Keratinocyte (primary cell): Measurements from ENCODE around the gene INO80. TPM values are rescaled to one million over a fixed set of nuclear protein-coding genes. Genes with fewer than 3 reads are reported as not detected.

Experiments used
- DNase-seq: peaks from one replicate; pipeline ENCODE4 v3.0.0-alpha.2; 2011; ENCODE audit warnings: low read depth, missing footprints, low spot score
- FAIRE-seq: peaks from 2 replicates; lab custom pipeline; 2011; peaks lifted over from hg19 to GRCh38; lab: Jason Lieb, UNC
- H2AFZ ChIP-seq: 2 replicates; pipeline ENCODE4 v1.6.0; 2012; ENCODE audit warnings: low read length, control low read depth, inconsistent platforms; ENCODE audit not compliant: control insufficient read depth
- H3K27ac ChIP-seq: 2 replicates; pipeline ENCODE4 v1.5.1; 2011; ENCODE audit warnings: low read length; ENCODE audit not compliant: control insufficient read depth, insufficient read depth
- H3K27me3 ChIP-seq: 3 replicates; pipeline ENCODE4 v1.6.0; 2011; ENCODE audit warnings: low read length; ENCODE audit not compliant: control insufficient read depth, insufficient read depth; ENCODE audit errors: extremely low read depth
- H3K36me3 ChIP-seq, 2 experiments: 2 replicates in 1 of 2; 3 replicates in 1 of 2; pipeline ENCODE4 v1.5.1; 2011; ENCODE audit warnings: low read length in 2 of 2, mild to moderate bottlenecking in 1 of 2; ENCODE audit not compliant: control insufficient read depth in 2 of 2, insufficient read depth in 2 of 2; ENCODE audit errors: extremely low read depth in 1 of 2
- H3K4me1 ChIP-seq: 3 replicates; pipeline ENCODE4 v1.5.1; 2011; ENCODE audit warnings: low read length; ENCODE audit not compliant: control insufficient read depth, insufficient read depth; ENCODE audit errors: extremely low read depth
- H3K4me2 ChIP-seq: 3 replicates; pipeline ENCODE4 v1.6.0; 2011; ENCODE audit warnings: low read depth, low read length; ENCODE audit not compliant: control insufficient read depth, insufficient read depth; ENCODE audit errors: extremely low read depth
- H3K4me3 ChIP-seq, 3 experiments: fragments of 200-600 bp in 1 of 3; sonication (generic) in 1 of 3; 2 replicates in 2 of 3; 3 replicates in 1 of 3; pipeline ENCODE4 v1.5.1; 2011 to 2016; ENCODE audit warnings: low read length in 3 of 3, mild to moderate bottlenecking in 3 of 3, control low read depth in 2 of 3, inconsistent platforms in 1 of 3, low read depth in 1 of 3, mixed read lengths in 1 of 3, mixed run types in 1 of 3, moderate library complexity in 1 of 3; ENCODE audit not compliant: control insufficient read depth in 2 of 3, insufficient read depth in 2 of 3; ENCODE audit errors: extremely low read depth in 1 of 3
- H3K79me2 ChIP-seq: 2 replicates; pipeline ENCODE4 v1.6.0; 2012; ENCODE audit warnings: low read length; ENCODE audit not compliant: control insufficient read depth, insufficient read depth
- H3K9ac ChIP-seq: 3 replicates; pipeline ENCODE4 v1.6.0; 2011; ENCODE audit warnings: low read length; ENCODE audit not compliant: control insufficient read depth, insufficient read depth; ENCODE audit errors: extremely low read depth
- H3K9me1 ChIP-seq: 3 replicates; pipeline ENCODE4 v1.6.0; 2011; ENCODE audit warnings: low read length; ENCODE audit not compliant: control insufficient read depth, insufficient read depth; ENCODE audit errors: extremely low read depth
- H3K9me3 ChIP-seq: 2 replicates; pipeline ENCODE4 v1.5.1; 2012; ENCODE audit warnings: low read depth, low read length; ENCODE audit not compliant: control insufficient read depth
- H4K20me1 ChIP-seq: 3 replicates; pipeline ENCODE4 v1.6.0; 2011; ENCODE audit warnings: low read length; ENCODE audit not compliant: control insufficient read depth, insufficient read depth; ENCODE audit errors: extremely low read depth
- EZH2 ChIP-seq: IDR thresholded peaks from one replicate; pipeline ENCODE4 v1.6.1; 2012; ENCODE audit warnings: inconsistent platforms, mild to moderate bottlenecking, low read length, moderate library complexity
- dilution Hi-C: fragments of 300-500 bp; cut with MboI; formaldehyde crosslinking; loops from one replicate; pipeline ENCODE4 v1.7.0; 2020; ENCODE audit warnings: low sequenced_read_pairs; ENCODE audit not compliant: extremely low pct_ligation_motif_present
- polyA plus RNA-seq, 5 experiments: library from polyadenylated mRNA; depleted of rRNA in 3 of 5; stranded (reverse) in 3 of 5; stranded (forward) in 1 of 5; unstranded in 1 of 5; fragments of >200 nt; gene quantifications; 1 replicate in 1 of 5; 2 replicates in 3 of 5; 3 replicates in 1 of 5; pipeline versions ENCODE4 v1.2.1 to v1.2.3, GENCODE V29; 2011 to 2012; ENCODE audit warnings: missing spikeins in 2 of 5, low read depth in 1 of 5, low replicate concordance in 1 of 5
- TF ChIP-seq, protein P1 (sequence below), 3 experiments: IDR thresholded peaks in 1 of 3; conservative IDR thresholded peaks in 1 of 3; optimal IDR thresholded peaks in 1 of 3; 2 replicates in 2 of 3; 3 replicates in 1 of 3; pipeline versions ENCODE3 to v1.5.1; 2011; ENCODE audit warnings: low read length in 3 of 3, mild to moderate bottlenecking in 3 of 3, moderate library complexity in 2 of 3, control low read depth in 1 of 3, inconsistent platforms in 1 of 3; ENCODE audit not compliant: insufficient read depth in 2 of 3; ENCODE audit errors: extremely low read depth in 1 of 3

INO80 gene
- polyA plus RNA-seq, 1 donor (not counting 4 experiments of a cell fraction or from before 2014, with no cell fraction given) = 10.3 TPM

DNA sequence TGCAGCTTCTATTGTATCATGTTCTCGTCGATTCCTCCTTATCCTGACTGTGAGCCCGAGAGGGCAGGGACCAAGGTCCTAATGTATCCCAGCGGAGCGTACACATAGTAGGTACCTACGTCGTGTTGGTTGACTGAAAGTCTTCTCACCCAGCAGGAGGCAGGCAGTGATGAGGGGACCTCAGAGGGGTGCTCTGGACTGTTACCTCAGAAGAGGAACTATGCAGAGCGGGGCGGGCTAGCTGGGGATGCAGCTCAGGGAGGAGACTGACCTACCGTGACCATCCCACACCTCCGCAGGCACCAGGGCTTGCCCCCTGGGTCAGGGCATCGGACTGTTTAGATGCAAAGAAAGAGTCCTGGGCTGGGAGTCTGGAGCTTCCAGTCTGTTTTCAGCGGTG, 151.4 kb downstream of the INO80 start:
- no peaks in the 10 kb centered on the region for H3K4me1 ChIP-seq
- dilution Hi-C loops = no loop called here
- no peaks in the 10 kb centered on the region for H4K20me1 ChIP-seq
- H3K36me3 ChIP-seq = no peaks in the 10 kb centered on the region
- DNase-seq (no peak), FAIRE-seq (no peak)
- no peak overlapping the region for H3K9ac ChIP-seq
- no peaks in the 10 kb centered on the region for H3K9me3 ChIP-seq
- H3K4me2 ChIP-seq = no peak overlapping the region
- no peak overlapping the region for H3K27ac ChIP-seq
- no peaks in the 10 kb centered on the region for H3K27me3 ChIP-seq
- no peak overlapping the region for H2AFZ ChIP-seq
- no peaks in the 10 kb centered on the region for H3K79me2 ChIP-seq
- H3K4me3 ChIP-seq = no peak overlapping the region
- H3K9me1 ChIP-seq = no peaks in the 10 kb centered on the region
- no peak for TF ChIP-seq EZH2
- TF ChIP-seq, protein P1, sequence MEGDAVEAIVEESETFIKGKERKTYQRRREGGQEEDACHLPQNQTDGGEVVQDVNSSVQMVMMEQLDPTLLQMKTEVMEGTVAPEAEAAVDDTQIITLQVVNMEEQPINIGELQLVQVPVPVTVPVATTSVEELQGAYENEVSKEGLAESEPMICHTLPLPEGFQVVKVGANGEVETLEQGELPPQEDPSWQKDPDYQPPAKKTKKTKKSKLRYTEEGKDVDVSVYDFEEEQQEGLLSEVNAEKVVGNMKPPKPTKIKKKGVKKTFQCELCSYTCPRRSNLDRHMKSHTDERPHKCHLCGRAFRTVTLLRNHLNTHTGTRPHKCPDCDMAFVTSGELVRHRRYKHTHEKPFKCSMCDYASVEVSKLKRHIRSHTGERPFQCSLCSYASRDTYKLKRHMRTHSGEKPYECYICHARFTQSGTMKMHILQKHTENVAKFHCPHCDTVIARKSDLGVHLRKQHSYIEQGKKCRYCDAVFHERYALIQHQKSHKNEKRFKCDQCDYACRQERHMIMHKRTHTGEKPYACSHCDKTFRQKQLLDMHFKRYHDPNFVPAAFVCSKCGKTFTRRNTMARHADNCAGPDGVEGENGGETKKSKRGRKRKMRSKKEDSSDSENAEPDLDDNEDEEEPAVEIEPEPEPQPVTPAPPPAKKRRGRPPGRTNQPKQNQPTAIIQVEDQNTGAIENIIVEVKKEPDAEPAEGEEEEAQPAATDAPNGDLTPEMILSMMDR (optimal IDR thresholded peaks at IDR 0.05 in 1 of 3, IDR thresholded peaks at IDR 0.05 in 1 of 3, conservative IDR thresholded peaks at IDR 0.05 in 1 of 3; ENCODE audit: extremely low read depth in 1 of 3, insufficient read depth in 2 of 3, low read length in 3 of 3) = no peak

DNA sequence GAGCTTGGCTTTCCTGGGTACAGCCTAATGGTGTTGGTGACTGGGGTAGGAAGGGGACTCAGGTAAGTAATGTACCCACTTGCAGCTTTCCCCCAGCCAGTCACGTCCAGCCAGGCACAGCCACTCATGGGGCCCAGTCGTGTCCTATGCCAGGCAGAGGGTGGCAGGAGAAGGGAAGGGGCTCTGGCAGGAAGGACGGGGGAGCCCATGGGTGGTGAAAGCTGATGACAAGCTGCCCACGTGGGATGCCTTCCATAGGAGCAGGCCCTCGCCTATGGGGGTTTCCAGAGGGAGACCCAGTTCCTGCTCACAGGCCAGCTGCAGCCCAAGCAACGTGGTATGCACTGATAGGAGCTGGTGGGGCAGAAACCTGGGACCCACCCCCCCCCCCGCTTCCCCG, 152.1 kb downstream of the INO80 start:
- DNase-seq (no peak), FAIRE-seq (no peak)
- Histone ChIP-seq H3K4me3 (no peak overlapping the region), H3K9ac (no peak overlapping the region), H3K4me1 (no peaks in the 10 kb centered on the region), H2AFZ (no peak overlapping the region), H3K36me3 (no peaks in the 10 kb centered on the region), H3K27ac (no peak overlapping the region), H3K9me1 (no peaks in the 10 kb centered on the region), H3K4me2 (no peak overlapping the region), H3K79me2 (no peaks in the 10 kb centered on the region), H3K27me3 (no peaks in the 10 kb centered on the region), H3K9me3 (no peaks in the 10 kb centered on the region), H4K20me1 (no peaks in the 10 kb centered on the region)
- dilution Hi-C loops = no loop called here
- TF ChIP-seq, protein P1 (optimal IDR thresholded peaks at IDR 0.05 in 1 of 3, IDR thresholded peaks at IDR 0.05 in 1 of 3, conservative IDR thresholded peaks at IDR 0.05 in 1 of 3; ENCODE audit: extremely low read depth in 1 of 3, insufficient read depth in 2 of 3, low read length in 3 of 3) = no peak
- TF ChIP-seq EZH2 = no peak
